ENCODE data around the gene BSG.

BSG gene

GRCh38 chr19:576768-577438, 4.5 kb downstream of the BSG start:
- DNase-seq (ENCODE audit: low read depth) = no peak
- Histone ChIP-seq H3K4me1 (ENCODE audit: control insufficient read depth, insufficient read depth, low read length) (peaks cover 26% of the 10 kb centered on the region), H3K27me3 (replicated peaks; ENCODE audit: control insufficient read depth, insufficient read depth, low read length) (no peaks in the 10 kb centered on the region), H3K4me3 (ENCODE audit: low read length) (no peak overlapping the region), H3K36me3 (ENCODE audit: control insufficient read depth, insufficient read depth, low read length, severe bottlenecking) (peaks cover 21% of the 10 kb centered on the region), H3K9ac (ENCODE audit: low read length) (no peak overlapping the region), H3K9me3 (ENCODE audit: control insufficient read depth, low read length) (no peaks in the 10 kb centered on the region)

DNA sequence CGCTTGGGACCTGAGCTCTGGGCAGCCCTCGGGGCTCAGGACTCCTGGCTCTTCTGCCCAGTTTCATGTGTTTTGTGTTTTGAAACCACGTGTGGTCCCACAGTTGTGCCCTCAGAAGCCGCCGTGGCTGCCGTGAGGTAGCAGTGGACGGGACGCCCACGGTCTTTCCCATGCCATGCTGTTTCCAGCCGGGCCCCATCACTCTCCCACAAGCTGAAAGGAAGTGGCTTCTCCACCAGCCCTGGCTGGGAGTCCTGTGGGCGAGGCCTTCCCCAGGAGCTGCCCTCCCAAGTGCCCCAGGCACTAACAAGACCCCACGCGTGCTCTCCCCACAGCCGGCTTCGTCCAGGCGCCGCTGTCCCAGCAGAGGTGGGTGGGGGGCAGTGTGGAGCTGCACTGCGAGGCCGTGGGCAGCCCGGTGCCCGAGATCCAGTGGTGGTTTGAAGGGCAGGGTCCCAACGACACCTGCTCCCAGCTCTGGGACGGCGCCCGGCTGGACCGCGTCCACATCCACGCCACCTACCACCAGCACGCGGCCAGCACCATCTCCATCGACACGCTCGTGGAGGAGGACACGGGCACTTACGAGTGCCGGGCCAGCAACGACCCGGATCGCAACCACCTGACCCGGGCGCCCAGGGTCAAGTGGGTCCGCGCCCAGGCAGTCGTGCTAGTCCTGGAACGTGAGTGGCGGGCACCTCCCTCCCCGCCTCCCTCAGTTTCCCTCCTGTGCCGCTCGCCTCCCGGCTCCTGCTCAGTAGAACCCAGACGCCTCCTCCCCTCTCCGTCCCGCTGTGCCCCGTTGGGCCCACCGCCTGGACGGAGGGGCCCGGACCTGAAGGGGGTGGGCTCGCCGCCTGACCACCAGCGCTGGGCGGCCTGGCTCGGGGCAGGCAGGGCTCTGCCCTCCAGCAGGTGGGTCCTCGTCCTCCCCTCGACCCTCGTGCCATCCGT, 5.3 kb downstream of the BSG start:
- Histone ChIP-seq H3K27me3 (replicated peaks; ENCODE audit: control insufficient read depth, insufficient read depth, low read length) (no peaks in the 10 kb centered on the region), H3K9me3 (ENCODE audit: control insufficient read depth, low read length) (no peaks in the 10 kb centered on the region), H3K4me3 (ENCODE audit: low read length) (no peak overlapping the region), H3K9ac (ENCODE audit: low read length) (no peak overlapping the region), H3K36me3 (ENCODE audit: control insufficient read depth, insufficient read depth, low read length, severe bottlenecking) (peaks cover 26% of the 10 kb centered on the region), H3K4me1 (ENCODE audit: control insufficient read depth, insufficient read depth, low read length) (peaks cover 28% of the 10 kb centered on the region)
- DNase-seq (ENCODE audit: low read depth) = no peak

DNA sequence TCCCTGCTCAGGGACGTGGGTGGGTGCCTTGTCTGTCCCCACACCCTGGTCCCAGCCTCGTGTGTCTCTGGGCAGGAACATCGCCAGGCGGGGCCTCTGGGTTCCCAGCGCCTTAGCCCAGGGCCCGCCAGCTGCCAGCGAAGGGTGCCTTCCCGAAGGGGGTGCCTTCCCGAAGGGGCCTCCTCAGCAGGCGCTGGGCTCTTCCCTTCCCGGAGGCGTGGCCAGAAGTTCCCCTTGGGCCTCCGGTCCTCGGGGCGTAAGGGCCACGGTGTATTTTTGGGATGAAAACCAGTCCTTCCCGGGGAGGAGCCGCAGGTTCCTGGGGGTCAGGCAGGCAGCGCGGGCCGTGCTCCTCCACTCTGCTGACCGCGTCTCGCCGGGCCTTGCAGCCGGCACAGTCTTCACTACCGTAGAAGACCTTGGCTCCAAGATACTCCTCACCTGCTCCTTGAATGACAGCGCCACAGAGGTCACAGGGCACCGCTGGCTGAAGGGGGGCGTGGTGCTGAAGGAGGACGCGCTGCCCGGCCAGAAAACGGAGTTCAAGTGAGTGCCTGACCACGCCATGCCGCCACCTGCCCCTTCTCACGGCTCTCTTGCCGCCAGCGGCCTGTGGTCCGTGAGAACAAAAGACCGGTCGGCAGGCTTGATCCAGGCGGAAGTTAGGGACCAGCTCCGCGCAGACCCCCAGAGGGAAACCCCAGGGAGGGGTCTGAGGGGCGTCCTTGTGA, 6.9 kb downstream of the BSG start:
- H3K27me3 ChIP-seq (replicated peaks; ENCODE audit: control insufficient read depth, insufficient read depth, low read length) = no peaks in the 10 kb centered on the region
- no peaks in the 10 kb centered on the region for H3K9me3 ChIP-seq (ENCODE audit: control insufficient read depth, low read length)
- no peak overlapping the region for H3K4me3 ChIP-seq (ENCODE audit: low read length)
- no peak for DNase-seq (ENCODE audit: low read depth)
- H3K36me3 ChIP-seq (ENCODE audit: control insufficient read depth, insufficient read depth, low read length, severe bottlenecking) = peaks cover 36% of the 10 kb centered on the region
- peaks cover 41% of the 10 kb centered on the region for H3K4me1 ChIP-seq (ENCODE audit: control insufficient read depth, insufficient read depth, low read length)
- no peak overlapping the region for H3K9ac ChIP-seq (ENCODE audit: low read length)

DNA sequence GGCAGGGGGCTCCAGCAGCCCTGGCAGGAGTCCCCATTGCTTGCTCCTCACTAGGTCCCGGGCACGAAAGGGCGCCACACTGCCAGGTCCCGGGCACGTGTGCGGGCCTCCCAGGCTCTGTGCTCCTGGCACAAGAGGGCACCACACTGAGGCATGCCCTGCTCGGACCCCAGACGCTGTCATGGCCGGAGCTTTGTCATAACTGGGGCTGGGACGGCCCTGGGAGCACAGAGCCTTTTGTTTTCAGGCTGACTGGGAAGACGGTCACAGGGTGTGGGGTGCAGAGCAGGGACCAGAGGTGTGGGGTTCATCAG, 7.4 kb downstream of the BSG start:
- no peaks in the 10 kb centered on the region for H3K27me3 ChIP-seq (replicated peaks; ENCODE audit: control insufficient read depth, insufficient read depth, low read length)
- no peak for DNase-seq (ENCODE audit: low read depth)
- no peak overlapping the region for H3K9ac ChIP-seq (ENCODE audit: low read length)
- peaks cover 36% of the 10 kb centered on the region for H3K4me1 ChIP-seq (ENCODE audit: control insufficient read depth, insufficient read depth, low read length)
- no peak overlapping the region for H3K4me3 ChIP-seq (ENCODE audit: low read length)
- H3K9me3 ChIP-seq (ENCODE audit: control insufficient read depth, low read length) = no peaks in the 10 kb centered on the region
- H3K36me3 ChIP-seq (ENCODE audit: control insufficient read depth, insufficient read depth, low read length, severe bottlenecking) = peaks cover 36% of the 10 kb centered on the region

DNA sequence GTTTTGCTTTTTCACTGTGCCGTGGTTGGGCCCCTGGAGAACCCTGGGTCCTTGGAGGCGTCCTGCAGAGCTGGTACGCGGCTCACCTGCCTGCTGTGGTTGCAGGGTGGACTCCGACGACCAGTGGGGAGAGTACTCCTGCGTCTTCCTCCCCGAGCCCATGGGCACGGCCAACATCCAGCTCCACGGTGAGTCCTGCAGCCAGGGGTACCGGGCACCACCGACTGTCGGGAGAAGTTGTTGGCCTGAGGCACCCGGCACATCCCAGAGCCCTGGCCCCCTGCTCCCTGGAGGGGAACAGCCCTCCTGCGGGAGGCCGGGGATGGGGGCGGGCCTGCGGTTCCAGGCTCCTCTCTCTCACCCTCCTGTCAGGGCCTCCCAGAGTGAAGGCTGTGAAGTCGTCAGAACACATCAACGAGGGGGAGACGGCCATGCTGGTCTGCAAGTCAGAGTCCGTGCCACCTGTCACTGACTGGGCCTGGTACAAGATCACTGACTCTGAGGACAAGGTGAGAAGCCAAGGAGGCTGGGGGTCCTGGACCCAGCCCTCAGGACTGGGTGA, 8.0 kb downstream of the BSG start:
- no peaks in the 10 kb centered on the region for H3K9me3 ChIP-seq (ENCODE audit: control insufficient read depth, low read length)

DNA sequence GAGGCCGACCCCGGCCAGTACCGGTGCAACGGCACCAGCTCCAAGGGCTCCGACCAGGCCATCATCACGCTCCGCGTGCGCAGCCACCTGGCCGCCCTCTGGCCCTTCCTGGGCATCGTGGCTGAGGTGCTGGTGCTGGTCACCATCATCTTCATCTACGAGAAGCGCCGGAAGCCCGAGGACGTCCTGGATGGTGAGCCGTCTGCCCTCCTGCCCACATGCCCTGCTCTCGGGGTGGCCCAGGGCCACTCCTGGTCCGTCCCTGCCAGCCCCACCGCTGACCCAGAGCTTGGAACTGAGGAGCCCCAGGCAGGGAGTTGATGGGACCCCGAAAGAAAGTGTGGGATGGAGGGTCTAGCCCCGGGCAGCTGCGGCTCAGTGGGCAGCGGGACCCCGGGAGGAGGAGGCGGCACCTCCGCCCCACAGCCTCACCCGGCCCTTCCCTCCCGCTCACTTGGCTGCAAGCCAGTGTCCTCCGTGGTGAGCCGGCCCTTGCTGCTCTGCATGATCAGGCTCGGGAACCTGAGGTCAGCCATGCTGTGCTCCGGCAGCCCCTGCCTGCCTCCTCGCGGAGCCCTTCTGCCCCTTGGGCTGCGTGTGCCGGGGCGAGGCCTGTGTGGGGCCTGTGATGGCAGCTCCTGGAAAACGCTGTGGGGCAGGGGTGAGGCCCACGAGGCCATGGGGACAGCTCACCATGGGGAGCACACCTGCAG, 9.2 kb downstream of the BSG start:
- H3K9ac ChIP-seq (ENCODE audit: low read length) = no peak overlapping the region
- peaks cover 22% of the 10 kb centered on the region for H3K4me1 ChIP-seq (ENCODE audit: control insufficient read depth, insufficient read depth, low read length)
- DNase-seq (ENCODE audit: low read depth) = no peak
- no peak overlapping the region for H3K4me3 ChIP-seq (ENCODE audit: low read length)
- H3K36me3 ChIP-seq (ENCODE audit: control insufficient read depth, insufficient read depth, low read length, severe bottlenecking) = peaks cover 36% of the 10 kb centered on the region
- no peaks in the 10 kb centered on the region for H3K27me3 ChIP-seq (replicated peaks; ENCODE audit: control insufficient read depth, insufficient read depth, low read length)
- no peaks in the 10 kb centered on the region for H3K9me3 ChIP-seq (ENCODE audit: control insufficient read depth, low read length)

More for the DNA sequence above, 8.0 kb downstream of the BSG start:
- Histone ChIP-seq H3K9ac (ENCODE audit: low read length) (no peak overlapping the region), H3K36me3 (ENCODE audit: control insufficient read depth, insufficient read depth, low read length, severe bottlenecking) (peaks cover 36% of the 10 kb centered on the region), H3K4me3 (ENCODE audit: low read length) (no peak overlapping the region), H3K27me3 (replicated peaks; ENCODE audit: control insufficient read depth, insufficient read depth, low read length) (no peaks in the 10 kb centered on the region), H3K4me1 (ENCODE audit: control insufficient read depth, insufficient read depth, low read length) (peaks cover 31% of the 10 kb centered on the region)
- no peak for DNase-seq (ENCODE audit: low read depth)

DNA sequence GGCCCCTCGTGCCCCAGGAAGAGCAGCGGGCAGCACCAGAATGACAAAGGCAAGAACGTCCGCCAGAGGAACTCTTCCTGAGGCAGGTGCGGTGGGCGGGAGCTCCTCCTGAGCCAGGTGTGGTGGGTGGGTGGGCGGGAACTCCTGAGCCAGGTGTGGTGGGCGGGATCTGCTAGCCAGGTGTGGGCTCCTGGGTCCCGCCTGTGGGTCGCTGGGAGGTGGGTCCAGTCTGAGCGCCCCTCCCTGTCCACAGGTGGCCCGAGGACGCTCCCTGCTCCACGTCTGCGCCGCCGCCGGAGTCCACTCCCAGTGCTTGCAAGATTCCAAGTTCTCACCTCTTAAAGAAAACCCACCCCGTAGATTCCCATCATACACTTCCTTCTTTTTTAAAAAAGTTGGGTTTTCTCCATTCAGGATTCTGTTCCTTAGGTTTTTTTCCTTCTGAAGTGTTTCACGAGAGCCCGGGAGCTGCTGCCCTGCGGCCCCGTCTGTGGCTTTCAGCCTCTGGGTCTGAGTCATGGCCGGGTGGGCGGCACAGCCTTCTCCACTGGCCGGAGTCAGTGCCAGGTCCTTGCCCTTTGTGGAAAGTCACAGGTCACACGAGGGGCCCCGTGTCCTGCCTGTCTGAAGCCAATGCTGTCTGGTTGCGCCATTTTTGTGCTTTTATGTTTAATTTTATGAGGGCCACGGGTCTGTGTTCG, 10.3 kb downstream of the BSG start:
- Histone ChIP-seq H3K4me3 (ENCODE audit: low read length) (no peak overlapping the region), H3K9me3 (ENCODE audit: control insufficient read depth, low read length) (no peaks in the 10 kb centered on the region), H3K9ac (ENCODE audit: low read length) (no peak overlapping the region), H3K27me3 (replicated peaks; ENCODE audit: control insufficient read depth, insufficient read depth, low read length) (no peaks in the 10 kb centered on the region), H3K4me1 (ENCODE audit: control insufficient read depth, insufficient read depth, low read length) (peaks cover 15% of the 10 kb centered on the region), H3K36me3 (ENCODE audit: control insufficient read depth, insufficient read depth, low read length, severe bottlenecking) (peaks cover 36% of the 10 kb centered on the region)
- DNase-seq (ENCODE audit: low read depth) = peak; percentile 36

- Histone ChIP-seq H3K27me3 (replicated peaks; ENCODE audit: control insufficient read depth, insufficient read depth, low read length) (no peaks in the 10 kb centered on the region), H3K4me3 (ENCODE audit: low read length) (no peak overlapping the region), H3K9me3 (ENCODE audit: control insufficient read depth, low read length) (no peaks in the 10 kb centered on the region), H3K36me3 (ENCODE audit: control insufficient read depth, insufficient read depth, low read length, severe bottlenecking) (peaks cover 36% of the 10 kb centered on the region), H3K4me1 (ENCODE audit: control insufficient read depth, insufficient read depth, low read length) (peaks cover 20% of the 10 kb centered on the region), H3K9ac (ENCODE audit: low read length) (no peak overlapping the region)
- DNase-seq (ENCODE audit: low read depth) = no peak
Observed at GRCh38 chr19:583198-583967, 11.0 kb downstream of the BSG start.

DNA sequence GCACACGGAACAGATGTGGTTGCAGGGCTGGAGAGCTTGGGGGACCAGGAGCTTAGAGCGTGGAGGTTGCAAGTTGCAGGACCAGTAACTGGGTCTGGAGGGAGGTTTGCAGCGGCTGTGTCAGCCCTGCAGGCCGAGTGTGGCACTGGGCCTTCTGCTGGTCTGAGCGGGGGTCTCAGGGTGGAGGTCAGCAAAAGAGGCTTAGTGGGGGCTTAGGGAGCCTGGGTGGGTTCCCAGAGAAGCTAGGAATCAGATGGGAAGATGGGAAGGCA, 11.5 kb downstream of the BSG start:
- Histone ChIP-seq H3K36me3 (ENCODE audit: control insufficient read depth, insufficient read depth, low read length, severe bottlenecking) (peaks cover 36% of the 10 kb centered on the region), H3K4me3 (ENCODE audit: low read length) (no peak overlapping the region), H3K9me3 (ENCODE audit: control insufficient read depth, low read length) (no peaks in the 10 kb centered on the region), H3K4me1 (ENCODE audit: control insufficient read depth, insufficient read depth, low read length) (peaks cover 21% of the 10 kb centered on the region), H3K9ac (ENCODE audit: low read length) (no peak overlapping the region), H3K27me3 (replicated peaks; ENCODE audit: control insufficient read depth, insufficient read depth, low read length) (no peaks in the 10 kb centered on the region)
- DNase-seq (ENCODE audit: low read depth) = no peak
